ENCODE results near the gene TUBGCP5. TPM values are rescaled to one million over a fixed set of nuclear protein-coding genes. Genes with fewer than 3 reads are reported as not detected.
"Not testable (repeated sequence)": the region's sequence is repeated elsewhere in the genome, so short reads cannot be mapped to it uniquely, and the experiment has no call there.

The TUBGCP5 gene
- polyA plus RNA-seq (2013, experiment 1 of 2; ENCODE audit: insufficient read length) = 10.7 TPM
- polyA plus RNA-seq (2013, experiment 2 of 2; ENCODE audit: insufficient read length) = 11.4 TPM

GRCh38 chr15:23039143-23039916 is at the start of gene TUBGCP5:
Gene TUBGCP5, minus strand, starts transcription at chr15:23039569. Its CDS starts 26 bp downstream, at chr15:23039543.
- peak; percentile 98 for DNase-seq

DNA sequence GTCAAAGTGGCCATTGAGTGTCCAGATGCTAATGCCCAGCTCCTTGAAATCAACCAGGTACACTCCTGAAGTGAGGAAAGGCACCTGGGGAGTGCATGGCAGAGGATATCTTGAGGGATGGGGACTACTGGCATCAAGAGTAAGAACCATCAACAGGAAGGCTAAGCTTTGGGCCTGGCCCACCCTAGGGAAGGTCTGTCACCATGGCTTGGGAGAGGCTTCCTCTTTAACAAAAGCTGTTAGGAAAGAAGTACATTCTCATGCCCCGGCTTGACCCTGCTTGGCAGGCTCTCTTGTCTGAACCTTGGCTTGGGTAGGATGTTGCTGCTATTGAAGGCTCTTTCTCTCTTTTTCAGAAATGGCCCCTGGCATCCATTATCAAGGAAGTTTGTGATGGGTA is 43.7 kb upstream of the TUBGCP5 start:
- DNase-seq = no peak

DNA sequence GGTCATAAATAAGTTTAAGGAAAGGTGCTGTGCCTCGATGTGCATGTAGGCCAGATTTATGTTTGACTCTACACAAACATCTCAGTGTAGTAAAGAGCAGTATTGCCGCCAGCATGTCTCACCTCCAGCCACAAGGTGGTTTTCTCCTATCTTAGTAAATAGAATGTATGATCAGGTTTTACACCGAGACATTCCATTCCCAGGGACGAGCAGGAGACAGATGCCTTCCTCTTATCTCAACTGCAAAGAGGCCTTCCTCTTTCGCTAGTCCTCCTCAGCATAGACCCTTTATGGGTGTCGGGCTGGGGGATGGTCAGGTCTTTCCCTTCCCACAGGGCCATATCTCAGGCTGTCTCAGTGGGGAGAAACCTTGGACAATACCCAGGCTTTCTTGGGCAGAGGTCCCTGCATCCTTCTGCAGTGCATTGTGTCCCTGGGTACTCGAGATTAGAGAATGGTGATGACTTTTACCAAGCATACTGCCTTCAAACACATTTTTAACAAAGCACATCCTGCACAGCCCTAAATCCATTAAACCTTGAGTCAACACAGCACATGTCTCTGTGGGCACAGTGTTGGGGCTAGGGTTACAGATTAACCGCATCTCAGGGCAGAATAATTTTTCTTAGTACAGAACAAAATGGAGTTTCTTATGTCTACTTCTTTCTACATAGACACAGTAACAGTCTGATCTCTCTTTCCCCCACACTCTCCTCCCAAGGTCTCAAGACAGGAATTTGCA is 42.8 kb upstream of the TUBGCP5 start:
- not testable (repeated sequence) for DNase-seq

DNA sequence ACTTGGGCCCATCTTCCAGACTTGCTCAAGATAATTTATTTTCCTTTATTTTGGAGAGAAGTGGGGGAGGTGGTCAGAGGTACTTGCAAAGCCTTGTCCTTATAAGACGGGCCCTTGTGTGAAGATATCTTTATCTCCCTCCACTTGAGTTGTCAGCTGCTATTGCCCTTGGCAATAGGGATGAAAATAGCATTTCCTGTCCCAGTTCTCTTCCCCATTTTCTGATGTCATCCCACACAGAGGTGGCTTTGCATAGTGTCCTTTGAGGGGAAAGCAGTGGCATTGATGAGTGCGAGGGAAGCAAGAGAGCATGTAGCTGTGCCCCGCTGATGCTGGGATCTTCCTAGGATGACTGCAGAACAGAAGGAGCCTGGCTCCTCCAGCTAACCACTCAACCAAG is 41.9 kb upstream of the TUBGCP5 start:
- DNase-seq = no peak

GRCh38 chr15:23079766-23080165 is 40.4 kb upstream of the TUBGCP5 start:
- no peak for DNase-seq

DNA sequence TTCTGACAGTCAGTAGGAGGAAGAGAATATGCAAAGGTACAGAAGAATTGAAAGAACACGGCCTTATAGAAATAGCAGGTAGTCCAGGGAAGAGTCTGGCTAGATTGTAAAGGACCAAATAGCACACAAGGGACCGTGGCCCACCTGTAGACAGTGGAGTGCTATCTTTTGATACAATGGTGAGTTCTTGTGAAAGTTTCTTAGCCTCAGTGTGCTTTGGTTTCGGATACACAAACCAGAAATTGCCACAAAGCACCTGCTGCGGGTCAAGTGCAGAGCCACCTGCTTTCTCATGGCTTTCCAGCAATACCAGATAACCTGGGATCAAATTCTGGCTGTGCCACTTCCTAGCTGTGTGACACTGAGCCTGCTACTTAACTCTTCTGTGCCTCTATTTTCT is 36.6 kb upstream of the TUBGCP5 start:
- no peak for DNase-seq

DNA sequence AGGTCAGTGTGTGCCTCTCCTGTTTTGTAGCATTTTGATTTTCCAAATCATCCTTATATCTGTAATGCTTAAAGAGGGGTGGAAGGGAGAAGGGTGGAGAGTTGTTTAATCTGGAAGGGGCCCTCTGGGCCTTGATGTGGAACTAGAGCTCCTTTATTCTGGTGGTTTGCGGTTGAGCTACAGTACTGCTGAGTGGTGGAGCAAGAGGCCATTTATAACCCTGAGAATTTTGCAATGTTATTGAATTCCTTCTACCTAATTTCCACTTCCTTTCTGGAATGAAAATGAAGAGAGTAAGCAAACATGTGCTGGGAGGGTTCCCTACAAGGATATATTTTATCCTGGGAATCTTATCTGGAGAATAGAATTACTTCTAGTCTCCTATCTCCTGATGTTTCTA is 35.3 kb upstream of the TUBGCP5 start:
- DNase-seq = no peak

- no peak for DNase-seq
Measured at GRCh38 chr15:23073890-23074646, 34.7 kb upstream of the TUBGCP5 start.

DNA sequence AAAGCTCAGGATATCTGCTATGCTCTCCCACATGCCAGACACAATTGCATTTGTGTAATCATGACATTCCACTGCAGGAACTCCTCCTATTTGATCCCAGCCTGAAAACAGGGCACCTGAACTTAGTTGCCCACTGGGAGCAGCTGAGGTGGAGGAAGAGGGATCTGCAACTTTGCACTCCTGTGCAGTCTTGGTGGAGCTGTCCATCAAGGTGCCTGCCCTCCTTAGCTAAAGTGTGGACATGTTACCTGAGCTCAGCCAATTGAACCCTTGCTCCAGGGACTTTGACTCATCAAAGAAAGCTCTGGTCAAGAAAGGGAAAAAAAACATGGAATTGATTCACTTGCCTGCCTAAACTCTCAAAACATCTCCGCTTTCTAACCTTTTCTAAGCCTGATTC is 33.3 kb upstream of the TUBGCP5 start:
- DNase-seq = no peak

- DNase-seq = no peak
Measured at GRCh38 chr15:23069496-23070166, 30.3 kb upstream of the TUBGCP5 start.

GRCh38 chr15:23067416-23067815 is 28.0 kb upstream of the TUBGCP5 start:
- DNase-seq = no peak

DNA sequence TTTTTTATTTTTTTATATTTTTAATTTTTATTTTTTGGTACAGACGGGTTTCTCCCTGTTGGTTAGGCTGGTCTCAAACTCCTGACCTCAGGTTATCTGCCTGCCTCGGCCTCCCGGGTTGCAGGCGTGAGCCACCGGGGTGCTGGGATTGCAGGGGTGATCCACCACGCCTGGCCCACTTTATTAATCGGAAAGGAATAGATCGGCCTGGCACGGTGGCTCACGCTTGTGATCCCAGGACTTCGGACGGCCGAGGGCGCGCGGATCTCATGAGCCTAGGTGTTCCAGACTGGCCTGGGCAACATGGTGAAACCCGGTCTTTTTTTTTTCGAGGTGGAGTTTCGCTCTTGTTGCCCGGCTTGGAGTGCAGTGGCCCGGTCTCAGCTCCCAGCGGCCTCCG is 26.5 kb upstream of the TUBGCP5 start:
- DNase-seq = no peak

GRCh38 chr15:23064156-23064555 is 24.8 kb upstream of the TUBGCP5 start:
- DNase-seq = no peak

- no peak for DNase-seq
Measured at GRCh38 chr15:23057707-23058106, 18.3 kb upstream of the TUBGCP5 start.

DNA sequence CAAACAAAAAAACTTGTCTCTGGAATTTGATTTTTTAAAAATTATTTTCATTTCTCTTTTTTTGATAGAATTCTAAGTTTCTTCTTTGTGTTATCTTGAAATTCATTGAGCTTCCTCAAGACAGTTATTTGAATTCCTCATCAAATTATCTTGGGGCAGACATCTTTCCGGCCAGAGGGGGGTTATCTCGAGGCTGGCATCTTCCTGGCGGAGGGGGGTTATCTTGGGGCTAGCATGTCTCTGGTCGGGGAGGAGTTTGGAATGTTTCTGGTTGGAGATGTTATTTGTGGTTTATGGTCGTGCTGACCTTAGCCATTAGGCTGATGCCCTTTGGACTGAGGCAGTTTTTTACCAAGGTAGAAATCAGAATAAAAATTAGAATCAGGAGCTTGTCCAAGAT is 15.9 kb upstream of the TUBGCP5 start:
- no peak for DNase-seq

- DNase-seq = no peak
Measured at GRCh38 chr15:23052522-23052921, 13.2 kb upstream of the TUBGCP5 start.

- no peak for DNase-seq
Measured at GRCh38 chr15:23050708-23051107, 11.3 kb upstream of the TUBGCP5 start.

GRCh38 chr15:23049984-23050628 is 10.7 kb upstream of the TUBGCP5 start:
- no peak for DNase-seq

DNA sequence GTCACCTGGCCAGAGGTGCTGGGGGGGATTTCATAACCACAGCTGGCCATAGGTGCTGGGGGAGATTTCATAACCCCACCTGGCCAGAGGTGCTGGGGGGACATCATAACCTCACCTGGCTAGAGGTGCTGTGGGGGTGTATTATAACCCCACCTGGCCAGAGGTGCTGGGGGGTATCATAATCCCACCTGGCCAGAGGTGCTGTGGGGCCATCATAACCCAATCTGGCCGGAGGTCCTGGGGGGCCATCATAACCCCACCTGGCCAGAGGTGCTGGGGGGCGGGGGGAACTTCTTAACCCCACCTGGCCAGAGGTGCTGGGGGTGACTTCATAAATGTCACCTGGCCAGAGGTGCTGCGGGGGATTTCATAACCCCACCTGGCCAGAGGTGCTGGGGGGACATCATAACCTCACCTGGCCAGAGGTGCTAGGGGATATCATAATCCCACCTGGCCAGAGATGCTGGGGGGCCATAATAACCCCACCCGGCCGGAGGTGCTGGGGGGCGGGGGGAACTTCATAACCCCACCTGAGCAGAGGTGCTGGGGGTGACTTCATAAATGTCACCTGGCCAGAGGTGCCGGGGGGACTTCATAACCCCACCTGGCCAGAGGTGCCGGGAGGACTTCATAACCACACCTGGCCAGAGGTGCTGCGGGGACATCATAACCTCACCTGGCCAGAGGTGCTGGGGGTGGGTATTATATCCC is 9.4 kb upstream of the TUBGCP5 start:
- not testable (repeated sequence) for DNase-seq

DNA sequence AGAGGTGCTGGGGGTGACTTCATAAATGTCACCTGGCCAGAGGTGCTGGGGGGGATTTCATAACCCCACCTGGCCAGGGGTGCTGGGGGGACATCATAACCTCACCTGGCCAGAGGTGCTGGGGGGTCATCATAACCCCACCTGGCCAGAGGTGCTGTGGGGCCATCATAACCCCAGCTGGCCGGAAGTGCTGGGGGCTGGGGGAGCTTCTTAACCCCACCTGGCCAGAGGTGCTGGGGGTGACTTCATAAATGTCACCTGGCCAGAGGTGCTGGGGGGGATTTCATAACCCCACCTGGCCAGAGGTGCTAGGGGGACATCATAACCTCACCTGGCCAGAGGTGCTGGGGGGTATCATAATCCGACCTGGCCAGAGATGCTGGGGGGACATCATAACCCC is 4.6 kb upstream of the TUBGCP5 start:
- DNase-seq = not testable (repeated sequence)

GRCh38 chr15:23043535-23043934 is 4.2 kb upstream of the TUBGCP5 start:
- not testable (repeated sequence) for DNase-seq

Measured in fibroblast of skin of scalp (primary cell).